Measurements from ENCODE around the gene GGA1. TPM values are rescaled to one million over a fixed set of nuclear protein-coding genes. Genes with fewer than 3 reads are reported as not detected.
A peak's percentile ranks its signal among the peaks of the same experiment; 100 is the strongest.
"Not testable (repeated sequence)": the region's sequence is repeated elsewhere in the genome, so short reads cannot be mapped to it uniquely, and the experiment has no call there.

GGA1 gene
- total RNA-seq, 1 donor from 2014 or later: 32.0 TPM

- H3K4me1 Mint-ChIP-seq (ENCODE audit: low read depth): peaks cover 33% of the 10 kb centered on the region
- no peaks in the 10 kb centered on the region for H3K27me3 Mint-ChIP-seq (ENCODE audit: low read depth)
- TF ChIP-seq CTCF (IDR thresholded peaks at IDR 0.05): no peak
- H3K4me3 Mint-ChIP-seq (ENCODE audit: unreplicated experiment): peak overlapping the region; percentile 83
- H3K9me3 Mint-ChIP-seq (ENCODE audit: low read depth): no peaks in the 10 kb centered on the region
- H3K36me3 Mint-ChIP-seq (ENCODE audit: low read depth): no peaks in the 10 kb centered on the region
- peak overlapping the region; percentile 99 for H3K27ac Mint-ChIP-seq (ENCODE audit: unreplicated experiment)
- DNase-seq (ENCODE audit: low spot score): no peak
These were observed 628 bp upstream of the GGA1 start for GRCh38 chr22:37607935-37608476.

- Mint-ChIP-seq H3K9me3 (ENCODE audit: low read depth) (no peaks in the 10 kb centered on the region), H3K27me3 (ENCODE audit: low read depth) (no peaks in the 10 kb centered on the region), H3K36me3 (ENCODE audit: low read depth) (no peaks in the 10 kb centered on the region), H3K4me3 (ENCODE audit: unreplicated experiment) (peak overlapping the region; percentile 88), H3K27ac (ENCODE audit: unreplicated experiment) (peak overlapping the region; percentile 93), H3K4me1 (ENCODE audit: low read depth) (peaks cover 39% of the 10 kb centered on the region)
- no peak for TF ChIP-seq CTCF (IDR thresholded peaks at IDR 0.05)
- DNase-seq (ENCODE audit: low spot score): no peak
These were observed 862 bp downstream of the GGA1 start for GRCh38 chr22:37609240-37610152.

- H3K9me3 Mint-ChIP-seq (ENCODE audit: low read depth); DNase-seq (ENCODE audit: low spot score); H3K36me3 Mint-ChIP-seq (ENCODE audit: low read depth); H3K27me3 Mint-ChIP-seq (ENCODE audit: low read depth): not testable (repeated sequence)
- peak overlapping the region; percentile 93 for H3K27ac Mint-ChIP-seq (ENCODE audit: unreplicated experiment)
- peak overlapping the region; percentile 88 for H3K4me3 Mint-ChIP-seq (ENCODE audit: unreplicated experiment)
- peaks cover 39% of the 10 kb centered on the region for H3K4me1 Mint-ChIP-seq (ENCODE audit: low read depth)
These were observed 1.5 kb downstream of the GGA1 start for GRCh38 chr22:37610153-37610475.

- DNase-seq (ENCODE audit: low spot score): no peak
- TF ChIP-seq CTCF (IDR thresholded peaks at IDR 0.05): no peak
- Mint-ChIP-seq H3K4me3 (ENCODE audit: unreplicated experiment) (peak overlapping the region; percentile 88), H3K27ac (ENCODE audit: unreplicated experiment) (no peak overlapping the region), H3K4me1 (ENCODE audit: low read depth) (peaks cover 39% of the 10 kb centered on the region), H3K9me3 (ENCODE audit: low read depth) (no peaks in the 10 kb centered on the region), H3K36me3 (ENCODE audit: low read depth) (no peaks in the 10 kb centered on the region), H3K27me3 (ENCODE audit: low read depth) (no peaks in the 10 kb centered on the region)
These were observed 2.0 kb downstream of the GGA1 start for GRCh38 chr22:37610480-37611129.

- no peak overlapping the region for H3K4me3 Mint-ChIP-seq (ENCODE audit: unreplicated experiment)
- no peak for TF ChIP-seq CTCF (IDR thresholded peaks at IDR 0.05)
- H3K4me1 Mint-ChIP-seq (ENCODE audit: low read depth): peaks cover 39% of the 10 kb centered on the region
- H3K27me3 Mint-ChIP-seq (ENCODE audit: low read depth): no peaks in the 10 kb centered on the region
- no peaks in the 10 kb centered on the region for H3K36me3 Mint-ChIP-seq (ENCODE audit: low read depth)
- no peak for DNase-seq (ENCODE audit: low spot score)
- H3K9me3 Mint-ChIP-seq (ENCODE audit: low read depth): no peaks in the 10 kb centered on the region
- no peak overlapping the region for H3K27ac Mint-ChIP-seq (ENCODE audit: unreplicated experiment)
These were observed 2.6 kb downstream of the GGA1 start for GRCh38 chr22:37611207-37611606.

Measured in chondrocyte (in vitro differentiated cells).